ENCODE data around the gene IFT122.

Gene IFT122

GRCh38 chr3:129549006-129549800, 109.2 kb downstream of the IFT122 start:
- no peaks in the 10 kb centered on the region for H3K27me3 ChIP-seq (ENCODE audit: control insufficient read depth, insufficient read depth, low read length)
- peaks cover 8% of the 10 kb centered on the region for H3K4me1 ChIP-seq (ENCODE audit: control insufficient read depth, insufficient read depth, low read length)
- H3K4me3 ChIP-seq (ENCODE audit: low read length) = no peak overlapping the region
- H3K9me3 ChIP-seq (replicated peaks; ENCODE audit: low read length) = no peaks in the 10 kb centered on the region
- H3K4me2 ChIP-seq (ENCODE audit: low read length) = no peak overlapping the region
- no peaks in the 10 kb centered on the region for H3K36me3 ChIP-seq (ENCODE audit: insufficient read depth, low read length)
- no peak overlapping the region for H3K9ac ChIP-seq (ENCODE audit: low read depth, low read length)

- peaks cover 8% of the 10 kb centered on the region for H3K4me1 ChIP-seq (ENCODE audit: control insufficient read depth, insufficient read depth, low read length)
- H3K9me3 ChIP-seq (replicated peaks; ENCODE audit: low read length) = no peaks in the 10 kb centered on the region
- no peak overlapping the region for H3K4me2 ChIP-seq (ENCODE audit: low read length)
- H3K9ac ChIP-seq (ENCODE audit: low read depth, low read length) = no peak overlapping the region
- no peaks in the 10 kb centered on the region for H3K36me3 ChIP-seq (ENCODE audit: insufficient read depth, low read length)
- H3K4me3 ChIP-seq (ENCODE audit: low read length) = no peak overlapping the region
- no peaks in the 10 kb centered on the region for H3K27me3 ChIP-seq (ENCODE audit: control insufficient read depth, insufficient read depth, low read length)
Observed at GRCh38 chr3:129549805-129550204, 109.8 kb downstream of the IFT122 start.

- H3K4me3 ChIP-seq (ENCODE audit: low read length) = no peak overlapping the region
- H3K4me2 ChIP-seq (ENCODE audit: low read length) = no peak overlapping the region
- H3K36me3 ChIP-seq (ENCODE audit: insufficient read depth, low read length) = peaks cover 18% of the 10 kb centered on the region
- H3K9me3 ChIP-seq (replicated peaks; ENCODE audit: low read length) = no peaks in the 10 kb centered on the region
- H3K9ac ChIP-seq (ENCODE audit: low read depth, low read length) = no peak overlapping the region
- no peaks in the 10 kb centered on the region for H3K27me3 ChIP-seq (ENCODE audit: control insufficient read depth, insufficient read depth, low read length)
- peaks cover 28% of the 10 kb centered on the region for H3K4me1 ChIP-seq (ENCODE audit: control insufficient read depth, insufficient read depth, low read length)
Observed at GRCh38 chr3:129552287-129553050, 112.4 kb downstream of the IFT122 start.

GRCh38 chr3:129553171-129553570, 113.1 kb downstream of the IFT122 start:
- no peak overlapping the region for H3K4me3 ChIP-seq (ENCODE audit: low read length)
- no peaks in the 10 kb centered on the region for H3K27me3 ChIP-seq (ENCODE audit: control insufficient read depth, insufficient read depth, low read length)
- H3K9me3 ChIP-seq (replicated peaks; ENCODE audit: low read length) = no peaks in the 10 kb centered on the region
- H3K4me2 ChIP-seq (ENCODE audit: low read length) = no peak overlapping the region
- H3K9ac ChIP-seq (ENCODE audit: low read depth, low read length) = no peak overlapping the region
- peaks cover 35% of the 10 kb centered on the region for H3K4me1 ChIP-seq (ENCODE audit: control insufficient read depth, insufficient read depth, low read length)
- H3K36me3 ChIP-seq (ENCODE audit: insufficient read depth, low read length) = peaks cover 24% of the 10 kb centered on the region

DNA sequence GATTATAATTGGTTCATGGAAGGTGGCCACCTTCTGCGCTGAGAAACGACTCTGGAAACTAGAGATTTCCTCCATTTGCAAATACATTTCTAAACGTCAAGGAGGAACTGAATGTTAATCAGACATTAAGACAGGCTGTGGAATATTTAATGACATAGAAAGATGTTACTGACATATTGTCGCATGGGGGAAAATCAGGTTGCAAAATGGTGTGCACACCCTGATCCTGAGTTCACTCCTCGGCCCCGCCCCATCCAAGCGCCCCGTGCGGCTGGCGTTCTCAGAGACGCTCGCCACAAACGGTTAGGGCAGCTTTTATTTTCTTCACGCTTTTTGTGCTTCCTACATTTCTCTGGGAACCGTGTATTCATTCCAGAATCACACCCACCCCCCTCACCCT, 113.7 kb downstream of the IFT122 start:
- H3K9ac ChIP-seq (ENCODE audit: low read depth, low read length) = no peak overlapping the region
- no peaks in the 10 kb centered on the region for H3K9me3 ChIP-seq (replicated peaks; ENCODE audit: low read length)
- H3K4me1 ChIP-seq (ENCODE audit: control insufficient read depth, insufficient read depth, low read length) = peaks cover 41% of the 10 kb centered on the region
- no peak overlapping the region for H3K4me3 ChIP-seq (ENCODE audit: low read length)
- no peaks in the 10 kb centered on the region for H3K27me3 ChIP-seq (ENCODE audit: control insufficient read depth, insufficient read depth, low read length)
- H3K4me2 ChIP-seq (ENCODE audit: low read length) = no peak overlapping the region
- peaks cover 27% of the 10 kb centered on the region for H3K36me3 ChIP-seq (ENCODE audit: insufficient read depth, low read length)

GRCh38 chr3:129554356-129555152, 114.5 kb downstream of the IFT122 start:
- H3K27me3 ChIP-seq (ENCODE audit: control insufficient read depth, insufficient read depth, low read length) = no peaks in the 10 kb centered on the region
- H3K9me3 ChIP-seq (replicated peaks; ENCODE audit: low read length) = no peaks in the 10 kb centered on the region
- no peak overlapping the region for H3K4me2 ChIP-seq (ENCODE audit: low read length)
- H3K4me3 ChIP-seq (ENCODE audit: low read length) = no peak overlapping the region
- peaks cover 34% of the 10 kb centered on the region for H3K36me3 ChIP-seq (ENCODE audit: insufficient read depth, low read length)
- H3K4me1 ChIP-seq (ENCODE audit: control insufficient read depth, insufficient read depth, low read length) = peaks cover 46% of the 10 kb centered on the region
- no peak overlapping the region for H3K9ac ChIP-seq (ENCODE audit: low read depth, low read length)

DNA sequence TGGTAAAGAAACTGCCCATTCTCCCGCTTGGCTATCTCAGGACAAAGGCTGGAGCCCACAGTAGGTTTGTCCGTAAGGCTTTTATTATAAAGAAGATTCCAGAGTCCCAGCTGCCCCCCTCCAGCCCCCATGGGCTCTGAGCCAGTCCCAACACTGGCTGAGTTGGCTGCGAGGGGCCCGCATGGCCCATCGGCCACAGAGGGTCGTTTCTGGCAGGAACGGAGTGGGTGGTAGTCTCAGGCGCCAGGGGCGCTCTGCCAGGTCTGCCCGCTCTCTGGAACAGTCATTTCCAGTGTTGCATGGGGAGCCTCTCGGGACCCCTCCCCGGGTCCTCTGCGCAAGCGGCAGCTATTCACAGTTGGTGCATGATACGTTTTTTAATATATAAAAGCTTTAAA, 115.1 kb downstream of the IFT122 start:
- H3K4me2 ChIP-seq (ENCODE audit: low read length) = no peak overlapping the region
- no peak overlapping the region for H3K4me3 ChIP-seq (ENCODE audit: low read length)
- no peaks in the 10 kb centered on the region for H3K9me3 ChIP-seq (replicated peaks; ENCODE audit: low read length)
- H3K9ac ChIP-seq (ENCODE audit: low read depth, low read length) = no peak overlapping the region
- H3K27me3 ChIP-seq (ENCODE audit: control insufficient read depth, insufficient read depth, low read length) = no peaks in the 10 kb centered on the region
- peaks cover 40% of the 10 kb centered on the region for H3K36me3 ChIP-seq (ENCODE audit: insufficient read depth, low read length)
- H3K4me1 ChIP-seq (ENCODE audit: control insufficient read depth, insufficient read depth, low read length) = peaks cover 49% of the 10 kb centered on the region

- no peaks in the 10 kb centered on the region for H3K9me3 ChIP-seq (replicated peaks; ENCODE audit: low read length)
- H3K4me1 ChIP-seq (ENCODE audit: control insufficient read depth, insufficient read depth, low read length) = peaks cover 56% of the 10 kb centered on the region
- H3K4me2 ChIP-seq (ENCODE audit: low read length) = peak overlapping the region; percentile 3
- H3K27me3 ChIP-seq (ENCODE audit: control insufficient read depth, insufficient read depth, low read length) = no peaks in the 10 kb centered on the region
- H3K9ac ChIP-seq (ENCODE audit: low read depth, low read length) = no peak overlapping the region
- H3K4me3 ChIP-seq (ENCODE audit: low read length) = no peak overlapping the region
- H3K36me3 ChIP-seq (ENCODE audit: insufficient read depth, low read length) = peaks cover 41% of the 10 kb centered on the region
Observed at GRCh38 chr3:129555616-129556357, 115.8 kb downstream of the IFT122 start.

- Histone ChIP-seq H3K36me3 (ENCODE audit: insufficient read depth, low read length) (peaks cover 41% of the 10 kb centered on the region), H3K4me3 (ENCODE audit: low read length) (no peak overlapping the region), H3K9ac (ENCODE audit: low read depth, low read length) (no peak overlapping the region), H3K4me2 (ENCODE audit: low read length) (peak overlapping the region; percentile 3), H3K4me1 (ENCODE audit: control insufficient read depth, insufficient read depth, low read length) (peaks cover 61% of the 10 kb centered on the region), H3K27me3 (ENCODE audit: control insufficient read depth, insufficient read depth, low read length) (no peaks in the 10 kb centered on the region), H3K9me3 (replicated peaks; ENCODE audit: low read length) (no peaks in the 10 kb centered on the region)
Observed at GRCh38 chr3:129556358-129556695, 116.3 kb downstream of the IFT122 start.

- H3K4me1 ChIP-seq (ENCODE audit: control insufficient read depth, insufficient read depth, low read length) = peaks cover 66% of the 10 kb centered on the region
Observed at GRCh38 chr3:129556890-129557547, 117.0 kb downstream of the IFT122 start.

More at GRCh38 chr3:129556890-129557547, 117.0 kb downstream of the IFT122 start:
- H3K27me3 ChIP-seq (ENCODE audit: control insufficient read depth, insufficient read depth, low read length) = no peaks in the 10 kb centered on the region
- H3K9me3 ChIP-seq (replicated peaks; ENCODE audit: low read length) = no peaks in the 10 kb centered on the region
- peak overlapping the region; percentile 70 for H3K9ac ChIP-seq (ENCODE audit: low read depth, low read length)
- H3K36me3 ChIP-seq (ENCODE audit: insufficient read depth, low read length) = peaks cover 44% of the 10 kb centered on the region
- no peak overlapping the region for H3K4me3 ChIP-seq (ENCODE audit: low read length)
- H3K4me2 ChIP-seq (ENCODE audit: low read length) = peak overlapping the region; percentile 64

All from skeletal muscle satellite cell (primary cell).